Panc1 (cell line): Measurements from ENCODE around the gene RPL28. TPM values are rescaled to one million over a fixed set of nuclear protein-coding genes. Genes with fewer than 3 reads are reported as not detected.

ENCODE experiments used
- ATAC-seq: fragments of 200-7000 bp; cut with Tn5 transposase; 2 replicates; pipeline ENCODE4 v1.9.1; 2020; ENCODE audit warnings: mild to moderate bottlenecking, moderate library complexity
- BruUV-seq: library from RNA; stranded (reverse); fragments of 400-500 nt; replicated peaks from 2 replicates; lab custom pipeline; 2021; lab: Mats Ljungman, UMichigan
- CTCF ChIA-PET: fragments of 300-600 bp; sonication (Branson Sonifier 250); formaldehyde crosslinking; loops from one replicate; lab custom pipeline; 2022; ENCODE audit warnings: antibody characterized with exemption; lab: Charles Lee
- POLR2A ChIA-PET: fragments of 300-600 bp; sonication (Branson Sonifier 250); formaldehyde crosslinking; loops from one replicate; lab custom pipeline; 2022; ENCODE audit warnings: antibody characterized with exemption; lab: Charles Lee
- DNase-seq: peaks from one replicate; pipeline ENCODE4 v3.0.0-alpha.2; 2010; ENCODE audit warnings: low read depth, low spot score
- H3K27ac ChIP-seq: 2 replicates; pipeline ENCODE4 v1.5.1; 2011; ENCODE audit warnings: mild to moderate bottlenecking, low read length, inconsistent platforms
- H3K27me3 ChIP-seq: fragments of 200-500 bp; sonication (Bioruptor generic); 2 replicates; pipeline ENCODE4 v1.6.0; 2014; ENCODE audit warnings: low read length, inconsistent platforms; ENCODE audit not compliant: control insufficient read depth, insufficient read depth
- H3K36me3 ChIP-seq: fragments of 200-500 bp; sonication (Bioruptor generic); 2 replicates; pipeline ENCODE4 v1.5.1; 2014; ENCODE audit warnings: inconsistent platforms, mild to moderate bottlenecking, low read length, moderate library complexity; ENCODE audit not compliant: control insufficient read depth, insufficient read depth
- H3K4me1 ChIP-seq: 2 replicates; pipeline ENCODE4 v1.5.1; 2011; ENCODE audit warnings: inconsistent platforms, mild to moderate bottlenecking, low read length, moderate library complexity; ENCODE audit not compliant: control insufficient read depth, insufficient read depth
- H3K4me3 ChIP-seq, 2 experiments: 2 replicates each; pipeline ENCODE4 v1.5.1; 2011 to 2012; ENCODE audit warnings: low read depth in 2 of 2, low read length in 2 of 2, mild to moderate bottlenecking in 2 of 2, inconsistent platforms in 1 of 2, moderate library complexity in 1 of 2
- H3K9me3 ChIP-seq: fragments of 200-500 bp; sonication (Bioruptor generic); 2 replicates; pipeline ENCODE4 v1.5.1; 2014; ENCODE audit warnings: low read depth, mild to moderate bottlenecking, inconsistent platforms, low read length, moderate library complexity; ENCODE audit not compliant: control insufficient read depth, insufficient read depth
- CTCF ChIP-seq: fragments of 450-650 bp; IDR thresholded peaks from 2 replicates; pipeline ENCODE4 v1.5.1; 2017; ENCODE audit warnings: mild to moderate bottlenecking
- POLR2AphosphoS5 ChIP-seq: IDR thresholded peaks from 2 replicates; pipeline ENCODE4 v1.6.1; 2012; ENCODE audit warnings: mild to moderate bottlenecking, low read depth, low read length, moderate library complexity
- REST ChIP-seq, 2 experiments: IDR thresholded peaks; 2 replicates each; pipeline ENCODE4 v1.6.1; 2011 to 2012; ENCODE audit warnings: low read depth in 2 of 2, control low read depth in 1 of 2, low read length in 1 of 2, mild to moderate bottlenecking in 1 of 2, moderate library complexity in 1 of 2; ENCODE audit not compliant: insufficient read depth in 1 of 2
- SIN3A ChIP-seq: IDR thresholded peaks from 2 replicates; pipeline ENCODE4 v1.6.1; 2012; ENCODE audit warnings: low read depth, mild to moderate bottlenecking, low read length, moderate library complexity, borderline replicate concordance; ENCODE audit not compliant: insufficient read depth
- TCF7L2 ChIP-seq: IDR thresholded peaks from 2 replicates; pipeline ENCODE4 v1.6.1; 2011; ENCODE audit warnings: mild to moderate bottlenecking, low read depth, low read length, inconsistent platforms
- in situ Hi-C: cut with HindIII; loops from 2 replicates; pipeline ENCODE4 v1.10.0; 2016; ENCODE audit warnings: low sequenced_read_pairs, low pct_unique_long_range_greater_than_20kb
- intact Hi-C: fragments of 100-400 bp; cut with micrococcal nuclease; formaldehyde crosslinking; loops from one replicate; pipeline ENCODE4 v1.10.0; 2022; ENCODE audit not compliant: unreplicated experiment
- total RNA-seq: library from RNA; stranded (reverse); gene quantifications from one replicate; pipeline ENCODE4 v1.2.1, GENCODE V29; 2021; ENCODE audit not compliant: unreplicated experiment

The RPL28 gene
- total RNA-seq, 1 experiment from 2014 or later: 2,154 TPM

GRCh38 chr19:55340784-55341147 lies 45.0 kb upstream of the RPL28 start:
- ChIA-PET CTCF (interaction anchor here (0.7 kb wide), 2 partner anchors 24 to 164 kb away, joined by 5 to 9 read pairs; no protein-coding TSS in a partner anchor), POLR2A (interaction anchor here (0.6 to 0.7 kb wide), 2 partner anchors 8 to 38 kb away, joined by 3 read pairs; no protein-coding TSS in a partner anchor)
- DNase-seq (no peak), ATAC-seq (no peak)
- intact Hi-C loops (no loop called here), in situ Hi-C loops (no loop called here)
- Histone ChIP-seq H3K27me3 (no peaks in the 10 kb centered on the region), H3K36me3 (no peaks in the 10 kb centered on the region), H3K9me3 (no peaks in the 10 kb centered on the region), H3K4me3 (peak overlapping the region; percentile 73 to 87), H3K4me1 (peaks cover 16% of the 10 kb centered on the region), H3K27ac (peak overlapping the region; percentile 83)
- BruUV-seq: no TSS peak
- TF ChIP-seq TCF7L2 (no peak), CTCF (no peak; the same call in 1 of the 2 replicates), REST (IDR thresholded peaks at IDR 0.05; ENCODE audit: insufficient read depth in 1 of 2, low read depth in 2 of 2, low read length in 1 of 2) (no peak), SIN3A (no peak), POLR2AphosphoS5 (no peak)

- ATAC-seq (no peak), DNase-seq (no peak)
- ChIA-PET POLR2A (interaction anchor here (0.6 to 0.7 kb wide), 2 partner anchors 9 to 39 kb away, joined by 3 read pairs; no protein-coding TSS in a partner anchor), CTCF (interaction anchor here (0.7 kb wide), 2 partner anchors 23 to 163 kb away, joined by 5 to 9 read pairs; no protein-coding TSS in a partner anchor)
- no peaks in the 10 kb centered on the region for H3K9me3 ChIP-seq
- H3K27me3 ChIP-seq: no peaks in the 10 kb centered on the region
- in situ Hi-C loops (no loop called here), intact Hi-C loops (no loop called here)
- peaks cover 16% of the 10 kb centered on the region for H3K4me1 ChIP-seq
- TF ChIP-seq TCF7L2: no peak
- TF ChIP-seq SIN3A: no peak
- no TSS peak for BruUV-seq
- H3K4me3 ChIP-seq: peak overlapping the region; percentile 73 to 87
- H3K36me3 ChIP-seq: no peaks in the 10 kb centered on the region
- H3K27ac ChIP-seq: peak overlapping the region; percentile 83
Measured at GRCh38 chr19:55341171-55341588, 44.6 kb upstream of the RPL28 start.
